Adrenal gland (tissue), 5 donors: ENCODE measurements around the gene HSPB9.

ENCODE experiments used
- POLR2A ChIP-seq, 2 donors: fragments of 450-650 bp; IDR thresholded peaks; one replicate each; pipeline ENCODE4 v1.6.1; 2017; ENCODE audit warnings: antibody characterized with exemption in 2 of 2, mild to moderate bottlenecking in 2 of 2, moderate library complexity in 1 of 2
- TF ChIP-seq, protein P1 (sequence below), 6 experiments: fragments of 450-650 bp in 4 of 6; fragments of 200-600 bp in 2 of 6; sonication (generic) in 1 of 6; IDR thresholded peaks; 1 replicate in 5 of 6; 2 replicates in 1 of 6; pipeline versions ENCODE4 v1.5.1 to v1.8.0; 2016 to 2021; ENCODE audit warnings: antibody characterized with exemption in 6 of 6, mild to moderate bottlenecking in 2 of 6, moderate library complexity in 1 of 6
- donor health status: DM: no; HTN: no; CAD: no.

DNA sequence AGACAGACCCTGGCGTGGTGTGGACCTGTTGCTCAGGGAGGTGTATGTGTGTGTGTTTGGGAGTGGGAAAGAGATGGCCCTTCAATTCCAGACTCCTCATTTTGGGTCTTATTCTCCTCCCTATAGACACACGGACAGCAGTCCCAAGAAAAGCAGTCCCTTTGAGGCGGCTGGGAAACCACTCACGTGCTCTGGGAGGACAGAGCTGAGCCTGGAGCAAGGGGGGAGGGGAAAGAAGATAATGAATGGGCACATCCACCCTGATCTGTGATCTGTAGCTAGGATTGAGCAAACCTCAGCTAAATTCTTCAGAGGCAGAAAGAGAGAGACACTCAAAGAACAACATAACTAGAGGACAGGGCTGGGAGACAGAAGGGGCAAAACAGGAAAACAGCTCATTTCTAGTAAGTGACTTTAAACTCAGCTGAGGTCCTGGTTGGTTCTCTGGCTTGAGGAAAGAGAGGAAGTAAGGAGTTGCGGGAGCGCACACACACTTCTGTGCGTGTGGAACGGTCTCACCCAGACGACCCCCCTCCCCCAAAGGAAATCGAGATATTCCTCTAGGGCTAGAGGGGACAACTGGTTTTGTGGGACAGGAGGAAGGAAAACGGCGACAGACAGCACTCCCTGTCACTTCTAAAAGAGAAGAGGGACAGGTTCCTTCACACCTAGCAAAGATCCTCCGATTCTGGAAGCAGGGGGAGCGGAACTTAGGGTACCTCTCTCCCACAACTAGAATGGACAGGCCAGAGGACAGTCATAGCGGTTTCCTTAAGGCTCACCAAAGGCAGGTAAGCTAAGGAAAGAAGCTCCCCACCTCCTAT lies 31.5 kb downstream of the HSPB9 start:
- TF ChIP-seq, protein P1, sequence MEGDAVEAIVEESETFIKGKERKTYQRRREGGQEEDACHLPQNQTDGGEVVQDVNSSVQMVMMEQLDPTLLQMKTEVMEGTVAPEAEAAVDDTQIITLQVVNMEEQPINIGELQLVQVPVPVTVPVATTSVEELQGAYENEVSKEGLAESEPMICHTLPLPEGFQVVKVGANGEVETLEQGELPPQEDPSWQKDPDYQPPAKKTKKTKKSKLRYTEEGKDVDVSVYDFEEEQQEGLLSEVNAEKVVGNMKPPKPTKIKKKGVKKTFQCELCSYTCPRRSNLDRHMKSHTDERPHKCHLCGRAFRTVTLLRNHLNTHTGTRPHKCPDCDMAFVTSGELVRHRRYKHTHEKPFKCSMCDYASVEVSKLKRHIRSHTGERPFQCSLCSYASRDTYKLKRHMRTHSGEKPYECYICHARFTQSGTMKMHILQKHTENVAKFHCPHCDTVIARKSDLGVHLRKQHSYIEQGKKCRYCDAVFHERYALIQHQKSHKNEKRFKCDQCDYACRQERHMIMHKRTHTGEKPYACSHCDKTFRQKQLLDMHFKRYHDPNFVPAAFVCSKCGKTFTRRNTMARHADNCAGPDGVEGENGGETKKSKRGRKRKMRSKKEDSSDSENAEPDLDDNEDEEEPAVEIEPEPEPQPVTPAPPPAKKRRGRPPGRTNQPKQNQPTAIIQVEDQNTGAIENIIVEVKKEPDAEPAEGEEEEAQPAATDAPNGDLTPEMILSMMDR (IDR thresholded peaks at IDR 0.05): no peak
- TF ChIP-seq POLR2A (IDR thresholded peaks at IDR 0.05): peak in 1 of 2 donors; percentile 7
